GM18520 (cell line): ENCODE measurements around the gene POU5F1.
"Not testable (repeated sequence)": the region's sequence is repeated elsewhere in the genome, so short reads cannot be mapped to it uniquely, and the experiment has no call there.

Source experiments
- ATAC-seq: cut with Tn5 transposase; IDR thresholded peaks from one replicate; pipeline ENCODE4 v1.9.1; 2021; ENCODE audit not compliant: unreplicated experiment

The POU5F1 gene

GRCh38 chr6:31170600-31170881, at the start of gene POU5F1:
Gene POU5F1, minus strand, starts transcription at chr6:31170682. Its CDS starts 62 bp downstream, at chr6:31170620.
- no peak for ATAC-seq

- ATAC-seq: no peak
Measured at GRCh38 chr6:31216208-31216898, 45.9 kb upstream of the POU5F1 start.

- not testable (repeated sequence) for ATAC-seq
Measured at GRCh38 chr6:31215216-31215615, 44.7 kb upstream of the POU5F1 start.

GRCh38 chr6:31214516-31214915, 44.0 kb upstream of the POU5F1 start:
- no peak for ATAC-seq

- ATAC-seq: no peak
Measured at GRCh38 chr6:31210741-31211532, 40.5 kb upstream of the POU5F1 start.

- no peak for ATAC-seq
Measured at GRCh38 chr6:31210123-31210522, 39.6 kb upstream of the POU5F1 start.

DNA sequence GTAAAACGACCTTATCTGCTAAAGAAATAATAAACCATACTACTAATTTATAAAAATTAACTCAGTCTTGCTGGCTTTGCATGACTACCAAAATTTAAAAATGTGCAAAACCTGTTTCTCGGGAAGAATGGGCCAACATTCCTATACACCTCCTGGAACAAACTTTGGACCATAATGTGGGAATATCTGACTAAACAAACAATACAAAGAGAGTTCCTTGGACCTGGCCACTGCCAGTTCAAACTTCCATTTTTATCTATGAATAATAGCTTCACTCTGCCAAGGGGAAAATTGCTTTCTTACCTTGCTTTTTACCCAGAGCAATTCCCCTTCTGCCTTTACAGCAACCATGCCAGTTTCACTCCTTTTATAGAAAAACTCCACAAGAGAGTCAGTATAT, 38.7 kb upstream of the POU5F1 start:
- no peak for ATAC-seq

- ATAC-seq: no peak
Measured at GRCh38 chr6:31208506-31208905, 38.0 kb upstream of the POU5F1 start.

DNA sequence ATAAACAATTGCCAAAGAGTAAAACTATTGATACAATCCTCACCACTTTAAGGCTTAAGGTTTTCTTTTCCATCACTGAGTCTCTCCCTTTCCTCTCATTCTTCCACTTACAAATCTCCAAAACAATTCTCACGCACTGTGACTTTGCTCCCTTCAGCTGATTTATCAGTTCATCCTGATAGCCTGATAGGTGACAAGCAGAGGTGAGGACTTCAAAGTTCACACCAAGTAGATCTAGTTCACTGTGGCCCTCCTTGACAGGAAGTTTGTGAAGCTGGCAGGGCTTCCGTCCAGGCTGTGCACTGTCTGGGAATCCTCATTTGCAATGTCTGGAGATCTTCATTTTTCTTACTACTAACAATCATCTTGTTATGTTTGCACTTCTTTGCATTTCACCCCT, 35.2 kb upstream of the POU5F1 start:
- no peak for ATAC-seq

DNA sequence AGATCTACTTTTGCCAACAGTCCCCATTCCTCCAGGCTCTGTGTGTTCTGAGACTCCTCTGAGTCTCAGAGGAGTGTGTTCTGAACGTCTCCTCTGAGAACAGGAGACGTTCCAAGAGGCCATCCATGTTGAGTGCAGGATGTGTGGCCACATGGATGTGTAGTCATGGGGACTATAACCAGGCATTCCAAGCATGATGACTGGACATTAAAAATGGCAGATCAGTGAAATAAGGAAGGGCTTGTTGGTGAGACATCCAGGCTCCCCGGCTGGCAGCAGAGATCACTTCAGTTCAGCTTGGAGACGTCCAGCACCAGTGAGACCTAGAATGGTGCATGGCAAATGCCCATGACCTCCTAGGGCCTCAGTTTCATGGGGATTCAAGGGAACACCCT, 34.3 kb upstream of the POU5F1 start:
- ATAC-seq: no peak

DNA sequence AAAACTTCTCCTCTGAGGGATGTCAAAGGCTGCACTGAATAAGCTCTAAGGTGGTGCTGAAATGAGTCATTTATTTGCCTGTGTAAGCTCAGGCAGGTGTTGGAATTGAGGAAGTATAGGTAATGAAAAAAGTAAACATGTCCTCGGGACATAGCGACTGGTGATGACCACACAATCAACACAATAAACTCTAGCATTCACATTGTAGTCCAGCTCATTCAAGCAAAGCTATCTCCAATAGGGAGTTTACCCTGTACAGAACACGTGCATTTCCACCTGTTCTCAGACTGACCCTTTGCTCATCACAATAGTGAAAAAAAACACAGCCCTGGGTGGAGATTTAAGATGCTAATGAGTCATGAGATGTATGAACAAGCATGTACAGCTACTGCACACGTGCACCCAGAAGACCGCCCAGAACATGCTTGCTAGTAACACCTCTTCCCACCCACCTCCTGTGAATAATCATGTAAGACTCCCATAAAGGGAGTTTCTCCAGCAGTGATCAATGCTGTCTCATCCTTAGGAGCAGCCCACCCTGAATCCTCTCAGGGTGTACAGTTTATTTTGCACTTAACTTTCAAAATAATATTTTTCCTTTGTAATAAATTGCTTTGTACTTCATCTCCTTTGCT, 33.0 kb upstream of the POU5F1 start:
- peak; percentile 45 for ATAC-seq

GRCh38 chr6:31202259-31203166, 32.0 kb upstream of the POU5F1 start:
- ATAC-seq: no peak

DNA sequence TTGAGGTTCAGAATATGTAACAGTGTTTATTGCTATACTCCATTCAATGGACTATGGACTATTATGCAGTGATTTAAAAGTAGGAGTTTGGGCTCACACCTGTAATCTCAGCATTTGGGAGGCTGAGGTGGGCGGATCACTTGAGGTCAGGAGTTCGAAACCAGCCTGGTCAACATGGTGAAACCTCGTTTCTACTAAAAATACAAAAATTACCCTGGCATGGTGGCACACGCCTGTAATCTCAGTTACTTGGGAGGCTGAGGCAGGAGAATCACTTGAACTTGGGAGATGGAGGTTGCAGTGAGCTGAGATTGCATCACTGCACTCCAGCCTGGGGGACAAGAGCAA, 28.6 kb upstream of the POU5F1 start:
- not testable (repeated sequence) for ATAC-seq

DNA sequence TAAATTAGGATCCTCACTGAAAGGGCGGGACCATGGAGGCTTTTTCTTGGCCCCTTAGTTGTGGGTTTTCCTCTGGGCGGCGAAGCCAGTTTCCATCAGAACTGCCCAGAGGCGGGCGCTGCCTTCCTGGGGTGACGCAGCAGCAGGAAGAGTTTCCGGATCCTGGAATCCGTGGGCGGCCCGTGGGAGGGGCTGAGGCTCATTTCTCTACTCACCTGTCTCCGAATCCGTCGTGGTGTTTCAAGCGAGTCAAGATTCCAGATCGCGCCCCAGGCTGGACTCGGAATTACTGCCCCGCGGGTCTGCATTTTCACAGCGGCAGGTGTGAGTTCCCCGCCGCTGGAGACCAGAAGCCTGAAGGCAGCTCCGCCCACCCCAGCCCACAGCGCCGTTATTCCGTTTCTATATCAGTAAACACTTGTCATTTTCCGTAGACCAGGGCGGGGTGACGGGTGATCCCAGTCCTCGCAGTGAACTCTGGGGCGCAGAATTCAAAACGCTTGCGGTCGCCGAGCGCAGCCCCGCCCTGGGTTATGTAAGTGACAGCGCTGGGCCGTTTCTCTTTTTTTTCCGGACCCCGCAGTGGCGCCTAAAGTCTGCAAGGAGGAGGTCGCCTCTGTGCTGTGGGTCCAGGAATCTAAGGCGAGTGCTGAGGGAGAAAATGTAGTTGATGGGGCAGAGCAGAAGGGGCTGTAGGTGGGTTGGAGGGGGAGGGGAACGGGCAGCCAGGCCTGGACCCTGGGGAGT, 27.2 kb upstream of the POU5F1 start:
- peak; percentile 54 for ATAC-seq

DNA sequence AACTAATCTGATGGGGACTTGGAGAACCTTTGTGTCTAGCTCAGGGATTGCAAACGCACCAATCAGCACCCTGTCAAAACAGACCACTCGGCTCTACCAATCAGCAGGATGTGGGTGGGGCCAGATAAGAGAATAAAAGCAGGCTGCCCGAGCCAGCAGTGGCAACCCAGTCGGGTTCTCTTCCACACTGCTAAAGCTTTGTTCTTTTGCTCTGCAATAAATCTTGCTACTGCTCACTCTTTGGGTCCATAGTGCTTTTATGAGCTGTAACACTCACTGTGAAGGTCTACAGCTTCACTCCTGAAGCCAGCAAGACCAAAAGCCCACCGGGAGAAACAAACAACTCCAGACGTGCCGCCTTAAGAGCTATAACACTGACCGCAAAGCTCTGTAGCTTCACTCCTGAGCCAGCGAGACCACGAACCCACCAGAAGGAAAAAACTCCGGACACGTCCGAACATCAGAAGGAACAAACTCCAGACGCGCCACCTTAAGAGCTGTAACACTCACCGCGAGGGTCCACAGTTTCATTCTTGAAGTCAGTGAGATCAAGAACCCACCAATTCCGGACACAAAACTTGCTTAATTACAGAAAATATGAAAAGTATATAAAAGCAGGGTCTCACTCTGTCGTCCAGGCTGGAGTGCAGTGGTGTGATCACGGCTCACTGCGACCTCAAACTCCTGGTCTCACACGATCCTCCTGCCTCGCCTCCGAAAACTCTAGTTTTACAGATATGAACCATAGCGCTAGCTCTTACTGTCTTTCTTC, 26.0 kb upstream of the POU5F1 start:
- not testable (repeated sequence) for ATAC-seq

GRCh38 chr6:31195308-31195979, 25.0 kb upstream of the POU5F1 start:
- ATAC-seq: not testable (repeated sequence)

DNA sequence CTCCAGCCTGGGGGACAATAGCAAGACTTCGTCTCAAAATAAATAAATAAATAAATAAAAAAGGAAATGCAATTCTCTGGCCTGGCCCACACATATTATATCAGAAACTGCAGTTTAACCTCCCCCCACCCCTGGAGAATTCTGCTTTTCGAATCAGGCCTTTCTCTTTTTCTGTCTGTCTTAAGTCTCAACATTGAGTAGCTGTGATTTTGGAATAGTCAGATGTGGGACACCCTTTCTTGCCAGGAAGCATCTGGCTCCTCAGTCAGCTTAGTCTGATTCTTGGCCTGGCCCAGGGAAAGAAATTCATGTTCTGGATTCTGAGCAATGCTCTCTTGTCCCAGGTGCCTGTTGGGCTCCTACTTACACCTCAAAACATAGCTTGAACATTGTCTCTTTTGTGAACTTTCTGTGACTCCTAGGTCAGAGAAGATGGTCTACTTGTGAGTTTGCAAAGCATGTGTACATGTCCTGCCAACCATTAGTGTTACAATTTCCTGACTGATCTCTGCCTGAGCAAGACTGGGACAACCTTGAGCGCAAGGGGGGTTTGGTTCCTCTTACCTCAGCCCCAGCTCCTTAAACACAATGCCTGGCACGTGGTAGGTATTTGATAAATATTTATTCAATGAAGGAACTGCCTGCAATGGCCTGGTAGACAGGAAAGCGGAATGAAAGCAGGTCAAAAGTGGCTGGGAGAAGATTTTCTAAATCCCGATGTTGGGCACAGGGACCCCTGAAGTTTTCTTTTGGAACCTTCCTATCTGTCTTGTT, 23.8 kb upstream of the POU5F1 start:
- ATAC-seq: no peak

- no peak for ATAC-seq
Measured at GRCh38 chr6:31193206-31193605, 22.7 kb upstream of the POU5F1 start.
